K562 (cell line): ENCODE data around the gene RMND5B. TPM values are rescaled to one million over a fixed set of nuclear protein-coding genes. Genes with fewer than 3 reads are reported as not detected.

Experiments used
- CBX3 ChIP-seq, 2 experiments: IDR thresholded peaks; 1 replicate in 1 of 2; 2 replicates in 1 of 2; pipeline ENCODE4 v1.6.1; 2012; ENCODE audit warnings: inconsistent platforms in 2 of 2, low read length in 2 of 2, borderline replicate concordance in 1 of 2, control low read depth in 1 of 2
- CTBP1 ChIP-seq: fragments of 450-650 bp; IDR thresholded peaks from 2 replicates; pipeline ENCODE4 v1.6.1; 2016; ENCODE audit warnings: borderline replicate concordance
- CTCFL ChIP-seq: IDR thresholded peaks from 2 replicates; pipeline ENCODE4 v1.6.1; 2011; ENCODE audit warnings: borderline replicate concordance, low read depth, mild to moderate bottlenecking, moderate library complexity, low read length; ENCODE audit not compliant: insufficient read depth, poor library complexity, severe bottlenecking
- ETS1 ChIP-seq: conservative IDR thresholded peaks from 2 replicates; pipeline ENCODE4 v1.6.1; 2011; ENCODE audit warnings: low read depth, mild to moderate bottlenecking, low read length; ENCODE audit not compliant: control insufficient read depth
- RREB1 ChIP-seq: fragments of 250-450 bp; sonication (Bioruptor Pico); IDR thresholded peaks from 2 replicates; pipeline ENCODE4 v1.4.0; 2020
- TAF1 ChIP-seq: IDR thresholded peaks from 2 replicates; pipeline ENCODE4 v1.6.1; 2011; ENCODE audit warnings: mild to moderate bottlenecking, low read length, moderate library complexity; ENCODE audit not compliant: insufficient read depth, control insufficient read depth, severe bottlenecking; ENCODE audit errors: extremely low read depth
- ZNF41 ChIP-seq: fragments of 250-450 bp; sonication (Bioruptor Pico); conservative IDR thresholded peaks from 2 replicates; pipeline ENCODE4 v1.4.0; 2020; ENCODE audit warnings: mild to moderate bottlenecking
- ZNF707 ChIP-seq: fragments of 250-450 bp; sonication (Bioruptor Pico); conservative IDR thresholded peaks from 2 replicates; pipeline ENCODE4 v1.8.0; 2022; ENCODE audit warnings: inconsistent platforms, mild to moderate bottlenecking, moderate library complexity
- polyA plus RNA-seq, 8 experiments: library from polyadenylated mRNA; depleted of rRNA in 4 of 8; stranded (reverse) in 5 of 8; unstranded in 3 of 8; fragments of >200 nt; fragmentation: Nextera tagmentation in 2 of 8; fragmentation: Illumina TruSeq in 1 of 8; extraction: Ambion mirVana in 2 of 8; extraction: Trizol in 1 of 8; gene quantifications; 2 replicates each; pipeline versions ENCODE4 v1.2.1 to v1.2.3, GENCODE V29; 2011 to 2014; ENCODE audit warnings: inconsistent platforms in 1 of 8, missing spikeins in 1 of 8
- total RNA-seq, 7 experiments: library from RNA; depleted of rRNA in 6 of 7; stranded (reverse); fragments of >200 nt in 6 of 7; fragmentation: Illumina TruSeq in 2 of 7; extraction: Trizol in 2 of 7; gene quantifications; 2 replicates each; pipeline versions ENCODE4 v1.2.1 to v1.2.3, GENCODE V29; 2011 to 2021; ENCODE audit warnings: low replicate concordance in 1 of 7
- TF ChIP-seq, protein P1 (sequence below): sonication (generic); formaldehyde crosslinking; IDR thresholded peaks from 2 replicates; pipeline ENCODE4 v1.9.0; 2022; ENCODE audit warnings: mild to moderate bottlenecking, missing genetic modification reagents
- TF ChIP-seq, protein P2 (sequence below): sonication (generic); formaldehyde crosslinking; IDR thresholded peaks from 2 replicates; pipeline ENCODE4 v1.8.0; 2022; ENCODE audit warnings: mild to moderate bottlenecking, missing genetic modification reagents, borderline replicate concordance
- TF ChIP-seq, protein P3 (sequence below): fragments of 250-450 bp; sonication (Bioruptor Pico); IDR thresholded peaks from 2 replicates; pipeline ENCODE4 v1.8.0; 2022; ENCODE audit warnings: inconsistent platforms

RMND5B gene
- total and polyA plus RNA-seq, 9 of the 15 experiments (the other 6 are each of a cell fraction or from before 2014, with no cell fraction given), result 2.6 to 57.0 (median 28.3) TPM

- TF ChIP-seq ETS1 (0 out of 2 replicates have a peak, but pooled peaks have one; percentile 48), RREB1 (CRISPR knock-in tag) (0 out of 2 replicates have a peak, but pooled peaks have one; percentile 7), CBX3 (IDR thresholded peaks at IDR 0.05; ENCODE audit: borderline replicate concordance in 1 of 2, low read length in 2 of 2) (0 out of 3 replicates have a peak, but pooled peaks of 1 of the 2 experiments have one; percentile 58), ZNF41 (CRISPR knock-in tag) (no peak), CTCFL (peak; percentile 77), CTBP1 (peak; percentile 83; the same call in 1 of the 2 replicates), TAF1 (no peak), ZNF707 (CRISPR knock-in tag) (no peak)
- TF ChIP-seq, protein P1, sequence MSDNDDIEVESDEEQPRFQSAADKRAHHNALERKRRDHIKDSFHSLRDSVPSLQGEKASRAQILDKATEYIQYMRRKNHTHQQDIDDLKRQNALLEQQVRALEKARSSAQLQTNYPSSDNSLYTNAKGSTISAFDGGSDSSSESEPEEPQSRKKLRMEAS (CRISPR knock-in tag), result peak; percentile 96
- TF ChIP-seq, protein P2, sequence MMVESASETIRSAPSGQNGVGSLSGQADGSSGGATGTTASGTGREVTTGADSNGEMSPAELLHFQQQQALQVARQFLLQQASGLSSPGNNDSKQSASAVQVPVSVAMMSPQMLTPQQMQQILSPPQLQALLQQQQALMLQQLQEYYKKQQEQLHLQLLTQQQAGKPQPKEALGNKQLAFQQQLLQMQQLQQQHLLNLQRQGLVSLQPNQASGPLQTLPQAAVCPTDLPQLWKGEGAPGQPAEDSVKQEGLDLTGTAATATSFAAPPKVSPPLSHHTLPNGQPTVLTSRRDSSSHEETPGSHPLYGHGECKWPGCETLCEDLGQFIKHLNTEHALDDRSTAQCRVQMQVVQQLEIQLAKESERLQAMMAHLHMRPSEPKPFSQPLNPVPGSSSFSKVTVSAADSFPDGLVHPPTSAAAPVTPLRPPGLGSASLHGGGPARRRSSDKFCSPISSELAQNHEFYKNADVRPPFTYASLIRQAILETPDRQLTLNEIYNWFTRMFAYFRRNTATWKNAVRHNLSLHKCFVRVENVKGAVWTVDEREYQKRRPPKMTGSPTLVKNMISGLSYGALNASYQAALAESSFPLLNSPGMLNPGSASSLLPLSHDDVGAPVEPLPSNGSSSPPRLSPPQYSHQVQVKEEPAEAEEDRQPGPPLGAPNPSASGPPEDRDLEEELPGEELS (CRISPR knock-in tag), result no peak
- TF ChIP-seq, protein P3, sequence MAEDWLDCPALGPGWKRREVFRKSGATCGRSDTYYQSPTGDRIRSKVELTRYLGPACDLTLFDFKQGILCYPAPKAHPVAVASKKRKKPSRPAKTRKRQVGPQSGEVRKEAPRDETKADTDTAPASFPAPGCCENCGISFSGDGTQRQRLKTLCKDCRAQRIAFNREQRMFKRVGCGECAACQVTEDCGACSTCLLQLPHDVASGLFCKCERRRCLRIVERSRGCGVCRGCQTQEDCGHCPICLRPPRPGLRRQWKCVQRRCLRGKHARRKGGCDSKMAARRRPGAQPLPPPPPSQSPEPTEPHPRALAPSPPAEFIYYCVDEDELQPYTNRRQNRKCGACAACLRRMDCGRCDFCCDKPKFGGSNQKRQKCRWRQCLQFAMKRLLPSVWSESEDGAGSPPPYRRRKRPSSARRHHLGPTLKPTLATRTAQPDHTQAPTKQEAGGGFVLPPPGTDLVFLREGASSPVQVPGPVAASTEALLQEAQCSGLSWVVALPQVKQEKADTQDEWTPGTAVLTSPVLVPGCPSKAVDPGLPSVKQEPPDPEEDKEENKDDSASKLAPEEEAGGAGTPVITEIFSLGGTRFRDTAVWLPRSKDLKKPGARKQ, result no peak
Measured at GRCh38 chr5:178120607-178121357, 10.0 kb upstream of the RMND5B start (continued).
